ENCODE results near the gene NF1.

Gene NF1

DNA sequence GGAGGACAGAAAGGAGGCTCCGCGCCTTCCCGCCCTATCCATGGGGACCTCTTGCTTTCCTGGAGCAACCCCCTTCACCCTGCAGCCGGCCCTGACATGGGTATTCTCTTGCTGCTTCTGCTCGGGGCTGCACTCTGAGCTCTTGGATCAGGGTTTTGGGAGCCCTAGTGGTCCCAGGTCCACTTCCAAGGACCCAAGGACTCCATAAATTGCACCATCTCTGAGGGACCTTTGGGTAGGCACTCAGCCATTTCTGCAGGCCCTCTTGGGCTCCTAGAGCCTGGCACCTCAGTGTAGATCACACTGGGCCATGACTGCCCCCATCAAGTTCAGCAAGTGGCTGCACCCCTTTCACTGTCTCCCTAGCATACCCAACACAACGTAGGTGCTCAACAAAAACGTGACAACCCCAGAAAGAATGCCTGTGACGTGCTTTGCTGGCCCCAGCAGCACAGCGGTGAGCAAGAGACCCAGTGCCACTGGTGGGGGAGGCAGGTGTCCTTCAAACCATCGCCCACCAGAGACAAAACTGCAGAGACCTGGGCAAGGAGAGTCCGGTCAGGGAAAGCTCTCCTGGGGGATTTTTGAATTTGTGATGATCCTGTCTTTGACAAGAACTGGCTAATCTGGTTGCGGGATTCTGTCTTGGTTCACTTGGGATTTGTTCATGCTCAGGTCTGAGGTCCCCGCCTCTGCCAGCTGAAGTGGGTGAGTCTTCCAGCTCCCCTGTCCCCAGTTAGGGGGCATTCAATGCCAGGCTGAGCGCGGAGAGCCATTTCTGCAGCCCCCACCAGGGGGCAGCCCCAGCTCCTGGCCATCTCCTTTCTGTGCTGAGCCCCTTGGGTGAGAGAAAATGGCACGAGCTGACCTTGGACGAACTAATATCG lies 294.2 kb downstream of the NF1 start:
- H3K9me3 ChIP-seq (ENCODE audit: insufficient read depth, low read length): no peaks in the 10 kb centered on the region
- no peaks in the 10 kb centered on the region for H3K79me2 ChIP-seq (ENCODE audit: insufficient read depth, low read length)
- no peaks in the 10 kb centered on the region for H3K27me3 ChIP-seq (ENCODE audit: low read length)
- no peak overlapping the region for H3K27ac ChIP-seq (ENCODE audit: low read depth, low read length)
- no peak overlapping the region for H3K4me3 ChIP-seq (ENCODE audit: insufficient read depth, low read length, poor library complexity, severe bottlenecking)
- H3K4me2 ChIP-seq (ENCODE audit: low read depth, low read length, poor library complexity, severe bottlenecking): no peak overlapping the region
- H2AFZ ChIP-seq (ENCODE audit: low read depth, low read length, severe bottlenecking): no peak overlapping the region
- H3K9ac ChIP-seq (ENCODE audit: low read length): no peak overlapping the region
- TF ChIP-seq CTCF (IDR thresholded peaks at IDR 0.05; ENCODE audit: insufficient read depth, low read length, poor library complexity, severe bottlenecking): peak; percentile 53
- TF ChIP-seq EZH2phosphoT487 (conservative IDR thresholded peaks at IDR 0.05; ENCODE audit: low read length): no peak
- H3F3A ChIP-seq (ENCODE audit: insufficient read depth): no peaks in the 10 kb centered on the region
- no peaks in the 10 kb centered on the region for H3K36me3 ChIP-seq (ENCODE audit: low read length)
- no peaks in the 10 kb centered on the region for H4K20me1 ChIP-seq (ENCODE audit: low read depth, low read length)
- H3K9me2 ChIP-seq (replicated peaks; ENCODE audit: insufficient read depth, low read length): no peaks in the 10 kb centered on the region

DNA sequence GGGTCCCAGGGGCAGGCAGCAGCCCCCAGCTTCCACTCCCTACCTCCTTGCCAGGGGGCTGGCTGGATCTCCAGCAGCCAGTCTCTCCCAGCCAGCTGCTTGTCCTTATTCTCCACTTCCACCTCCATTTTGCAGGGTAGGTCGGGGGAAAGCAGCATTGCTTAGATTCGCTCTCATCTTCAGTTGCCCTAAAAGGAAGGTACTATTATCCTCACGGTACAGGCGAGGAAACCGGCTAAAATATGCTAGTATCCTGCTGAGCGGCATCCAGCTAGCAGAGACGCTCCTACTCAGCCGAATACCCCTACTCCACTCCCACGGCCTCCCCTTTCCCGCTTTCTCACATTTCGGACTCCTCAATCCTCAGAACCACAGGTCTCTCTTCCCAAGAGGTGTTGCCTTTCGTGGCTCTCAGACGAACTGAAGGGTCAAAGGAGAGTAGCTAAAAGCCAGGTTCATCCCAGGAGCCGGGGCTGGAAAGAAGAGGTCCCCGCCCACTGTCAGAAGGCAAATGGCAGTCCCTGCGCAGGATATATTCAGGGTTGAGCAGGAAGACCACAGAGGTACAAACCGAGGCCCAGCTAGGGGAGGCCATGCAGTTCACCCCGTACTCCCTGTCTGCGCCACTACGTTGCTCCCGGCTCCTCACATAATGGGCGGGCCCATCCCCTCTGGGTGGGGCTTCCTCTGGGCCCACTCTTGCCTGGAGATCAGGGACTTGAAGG lies 295.0 kb downstream of the NF1 start:
- no peak overlapping the region for H3K9ac ChIP-seq (ENCODE audit: low read length)
- H3K9me3 ChIP-seq (ENCODE audit: insufficient read depth, low read length): no peaks in the 10 kb centered on the region
- TF ChIP-seq CTCF (IDR thresholded peaks at IDR 0.05; ENCODE audit: insufficient read depth, low read length, poor library complexity, severe bottlenecking) (no peak), EZH2phosphoT487 (conservative IDR thresholded peaks at IDR 0.05; ENCODE audit: low read length) (no peak)
- H3F3A ChIP-seq (ENCODE audit: insufficient read depth): no peaks in the 10 kb centered on the region
- no peaks in the 10 kb centered on the region for H3K36me3 ChIP-seq (ENCODE audit: low read length)
- no peak overlapping the region for H3K4me2 ChIP-seq (ENCODE audit: low read depth, low read length, poor library complexity, severe bottlenecking)
- H3K79me2 ChIP-seq (ENCODE audit: insufficient read depth, low read length): no peaks in the 10 kb centered on the region
- no peak overlapping the region for H3K27ac ChIP-seq (ENCODE audit: low read depth, low read length)
- no peak overlapping the region for H3K4me3 ChIP-seq (ENCODE audit: insufficient read depth, low read length, poor library complexity, severe bottlenecking)
- H3K9me2 ChIP-seq (replicated peaks; ENCODE audit: insufficient read depth, low read length): no peaks in the 10 kb centered on the region
- H4K20me1 ChIP-seq (ENCODE audit: low read depth, low read length): no peaks in the 10 kb centered on the region
- H3K27me3 ChIP-seq (ENCODE audit: low read length): no peaks in the 10 kb centered on the region
- no peak overlapping the region for H2AFZ ChIP-seq (ENCODE audit: low read depth, low read length, severe bottlenecking)

DNA sequence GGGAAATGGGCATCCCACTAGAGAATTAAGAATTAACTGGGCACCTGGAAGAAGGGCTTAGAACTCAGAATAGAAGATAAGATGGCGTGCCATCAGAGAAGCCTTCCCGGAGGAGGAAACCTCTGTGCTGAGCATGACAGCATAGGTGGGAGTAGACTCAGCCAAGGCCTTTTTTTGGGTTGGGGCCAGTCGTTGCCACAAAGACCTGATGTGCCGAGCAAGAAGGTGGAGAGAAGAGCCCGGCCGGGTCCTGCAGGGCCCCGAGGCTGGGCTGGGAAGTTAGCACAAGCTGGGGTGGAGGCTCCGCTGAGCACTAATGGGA lies 295.6 kb downstream of the NF1 start:
- Histone ChIP-seq H3F3A (ENCODE audit: insufficient read depth) (no peaks in the 10 kb centered on the region), H3K36me3 (ENCODE audit: low read length) (no peaks in the 10 kb centered on the region), H3K9ac (ENCODE audit: low read length) (no peak overlapping the region), H3K9me2 (replicated peaks; ENCODE audit: insufficient read depth, low read length) (no peaks in the 10 kb centered on the region), H3K9me3 (ENCODE audit: insufficient read depth, low read length) (no peaks in the 10 kb centered on the region), H3K27ac (ENCODE audit: low read depth, low read length) (no peak overlapping the region), H3K79me2 (ENCODE audit: insufficient read depth, low read length) (no peaks in the 10 kb centered on the region), H4K20me1 (ENCODE audit: low read depth, low read length) (no peaks in the 10 kb centered on the region), H3K4me3 (ENCODE audit: insufficient read depth, low read length, poor library complexity, severe bottlenecking) (no peak overlapping the region), H2AFZ (ENCODE audit: low read depth, low read length, severe bottlenecking) (no peak overlapping the region), H3K27me3 (ENCODE audit: low read length) (no peaks in the 10 kb centered on the region), H3K4me2 (ENCODE audit: low read depth, low read length, poor library complexity, severe bottlenecking) (no peak overlapping the region)
- TF ChIP-seq EZH2phosphoT487 (conservative IDR thresholded peaks at IDR 0.05; ENCODE audit: low read length): no peak

Data from SU-DHL-6 (cell line).